ENCODE results near the gene DHX32.

DHX32 gene

GRCh38 chr10:125849448-125849847 lies 31.6 kb downstream of the DHX32 start:
- no peak for DNase-seq (ENCODE audit: low spot score)

DNA sequence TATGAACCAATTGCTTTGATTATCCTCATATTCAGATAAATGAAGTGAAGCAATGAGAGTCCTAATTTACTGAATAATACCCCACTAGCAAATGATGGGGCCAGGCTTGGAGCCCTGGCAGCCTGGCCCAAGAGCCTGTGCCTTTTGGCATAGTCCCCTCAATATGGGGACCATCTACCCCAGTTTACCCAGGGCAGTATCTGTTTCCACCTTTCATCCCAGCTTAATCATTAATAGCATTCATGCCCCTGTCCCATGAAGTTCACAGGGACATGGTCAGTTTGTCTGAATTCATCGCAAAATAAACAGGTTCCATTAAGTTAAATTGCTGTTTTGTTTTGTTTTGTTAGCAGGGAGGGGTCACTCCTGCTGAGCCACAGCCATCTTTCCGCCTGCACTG lies 32.2 kb downstream of the DHX32 start:
- no peak for DNase-seq (ENCODE audit: low spot score)

DNA sequence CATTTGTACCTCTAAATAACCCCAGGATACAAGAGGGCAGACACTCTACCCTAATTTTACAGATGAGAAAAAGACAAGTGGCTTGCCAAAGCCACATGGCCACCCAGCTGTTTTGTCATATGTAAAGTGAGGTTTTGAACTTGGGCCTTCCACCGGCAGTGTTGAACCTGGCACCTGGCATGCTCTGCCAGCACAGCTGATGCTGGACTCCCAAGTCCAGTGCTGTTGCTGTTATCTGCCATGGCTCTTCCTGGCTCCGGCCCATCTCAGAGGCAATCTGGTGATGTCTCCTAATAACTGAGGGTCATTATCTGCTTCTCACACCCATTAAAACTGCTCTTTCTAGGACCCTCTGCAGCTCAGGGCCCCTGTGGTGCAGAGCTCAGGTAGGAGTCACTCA lies 32.7 kb downstream of the DHX32 start:
- DNase-seq (ENCODE audit: low spot score): no peak

DNA sequence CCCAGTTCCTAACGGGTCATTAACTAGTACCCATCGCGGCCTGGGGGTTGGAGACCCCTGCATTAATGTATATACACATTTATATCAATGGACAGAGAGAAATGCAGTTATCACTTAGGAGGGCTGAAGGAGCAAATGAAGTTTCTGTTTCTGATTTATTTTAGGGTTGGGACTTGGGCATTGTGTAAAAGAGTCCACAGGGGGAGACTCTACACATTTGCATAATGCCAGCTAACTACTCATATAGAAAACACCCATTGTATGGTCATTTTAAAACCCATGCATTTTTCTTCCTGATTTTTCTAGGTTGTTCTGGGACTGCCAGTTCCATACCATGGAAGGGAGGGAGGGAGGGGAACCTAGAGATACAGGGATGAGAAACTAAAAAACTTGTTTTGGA lies 34.2 kb downstream of the DHX32 start:
- DNase-seq (ENCODE audit: low spot score): no peak

DNA sequence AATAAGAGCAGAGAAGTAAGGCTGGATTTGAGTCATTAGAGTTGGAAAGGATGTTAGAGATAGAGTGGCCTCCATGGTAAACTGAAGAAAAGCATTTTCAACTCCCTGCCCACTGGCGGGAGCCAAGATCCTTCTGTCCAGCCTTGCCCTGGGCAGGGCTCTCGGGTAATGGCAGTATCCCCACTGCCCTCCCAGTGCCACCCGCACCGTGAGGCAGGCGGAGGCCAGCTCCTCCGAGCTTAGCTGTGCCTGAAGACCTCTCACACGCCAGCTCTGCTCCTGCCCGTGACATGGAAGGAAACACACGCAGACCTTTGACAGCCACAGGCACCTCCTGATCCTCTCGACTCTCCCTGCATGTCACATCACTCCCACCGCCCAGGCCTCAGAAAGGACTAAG lies 35.5 kb downstream of the DHX32 start:
- no peak for DNase-seq (ENCODE audit: low spot score)

GRCh38 chr10:125844751-125845221 lies 36.3 kb downstream of the DHX32 start:
- DNase-seq (ENCODE audit: low spot score): no peak

- no peak for DNase-seq (ENCODE audit: low spot score)
Observed at GRCh38 chr10:125843603-125844329, 37.3 kb downstream of the DHX32 start.

DNA sequence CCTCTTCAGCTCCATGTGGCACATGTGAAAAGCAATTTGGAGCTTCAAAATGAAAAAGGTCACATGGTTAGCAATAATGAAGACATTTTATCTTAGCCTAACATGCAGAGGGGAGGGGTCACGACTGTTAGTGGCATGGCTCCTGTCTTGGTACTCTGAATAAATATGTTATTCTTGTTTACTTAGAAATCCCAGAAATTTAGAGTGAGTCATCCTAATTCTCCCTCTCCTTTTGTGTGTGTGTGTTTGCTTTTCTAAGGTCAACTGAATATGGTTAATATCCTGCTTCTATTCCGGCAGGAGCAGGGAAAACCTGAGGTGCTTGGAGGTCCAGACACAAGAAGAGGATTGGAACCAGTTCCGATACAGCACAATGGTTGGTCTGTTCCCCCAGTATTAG lies 40.1 kb downstream of the DHX32 start:
- DNase-seq (ENCODE audit: low spot score): no peak

DNA sequence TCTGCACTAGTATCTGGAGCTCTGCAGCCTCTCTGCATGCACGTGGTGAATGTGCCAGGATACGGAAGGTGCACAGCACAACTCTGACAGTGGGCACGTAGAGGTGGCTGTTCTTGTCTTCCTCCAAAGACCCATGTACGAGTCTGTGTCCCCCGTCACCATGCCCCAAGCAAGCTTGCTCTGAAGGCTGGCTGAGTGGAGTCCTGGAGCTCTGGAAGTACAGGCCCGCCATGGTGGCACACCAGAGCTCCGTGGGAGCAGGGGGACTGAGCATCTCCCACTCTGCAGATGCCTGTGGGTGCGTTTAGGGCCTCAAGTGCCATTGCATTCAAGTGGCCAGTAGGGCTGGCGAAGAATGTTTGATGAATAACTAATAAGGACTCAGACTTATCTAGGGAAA lies 40.7 kb downstream of the DHX32 start:
- no peak for DNase-seq (ENCODE audit: low spot score)

GRCh38 chr10:125838802-125839575 lies 42.1 kb downstream of the DHX32 start:
- DNase-seq (ENCODE audit: low spot score): no peak

DNA sequence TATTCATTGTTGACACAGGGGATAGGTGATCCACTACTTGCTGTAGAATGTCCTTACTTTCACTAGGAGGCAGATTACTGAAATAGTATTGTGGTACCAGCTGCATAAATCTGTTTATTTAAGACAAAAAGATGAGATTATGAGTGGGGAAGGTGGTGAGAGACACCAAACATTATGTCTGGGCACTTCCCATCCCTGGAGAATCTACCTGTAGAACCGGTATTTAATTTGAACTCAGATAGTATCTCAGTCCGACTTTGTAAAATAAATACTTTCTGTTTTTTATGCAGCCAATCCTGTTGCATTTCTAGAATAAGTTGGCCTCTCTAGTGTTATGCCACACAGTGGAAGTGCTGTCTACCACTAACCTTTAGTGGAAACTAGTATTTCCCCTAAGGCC lies 44.3 kb downstream of the DHX32 start:
- no peak for DNase-seq (ENCODE audit: low spot score)

DNA sequence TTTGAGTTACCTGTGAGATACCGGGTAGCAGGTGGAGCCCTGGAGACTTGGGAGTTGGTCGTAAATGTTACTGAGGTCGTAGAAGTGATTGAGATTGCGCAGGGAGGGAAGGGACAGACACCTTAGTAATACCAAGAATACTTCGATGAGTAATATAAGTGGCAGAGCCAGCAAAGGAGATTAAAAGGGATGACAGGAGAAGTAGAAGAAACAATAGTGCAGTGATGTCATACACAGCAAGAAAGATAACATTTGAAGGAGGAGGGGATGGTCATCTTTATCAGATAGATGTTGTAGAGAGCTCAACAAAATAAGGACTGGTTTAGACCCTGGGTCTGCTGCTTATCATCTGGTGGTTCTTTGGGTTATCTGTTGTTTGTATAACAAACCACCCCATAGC lies 52.8 kb downstream of the DHX32 start:
- DNase-seq (ENCODE audit: low spot score): no peak

DNA sequence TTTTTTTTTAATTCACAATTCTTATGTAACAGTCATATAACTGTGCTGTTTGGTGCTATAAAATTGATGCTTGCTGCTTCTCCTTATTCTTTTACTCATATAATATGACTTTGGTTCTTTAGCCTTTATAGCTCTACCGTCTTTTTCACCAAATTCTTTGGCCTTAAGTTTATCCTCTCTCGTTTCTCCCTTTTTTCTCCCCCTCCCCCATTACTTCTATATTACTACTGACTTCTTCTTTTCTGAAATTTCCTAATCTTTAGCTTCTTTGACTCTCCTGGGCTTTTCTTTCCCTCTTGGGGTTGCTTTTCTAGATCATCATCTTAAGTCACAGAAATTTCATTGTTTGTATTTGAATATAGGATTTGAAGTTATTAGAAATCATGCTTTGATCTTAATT lies 54.0 kb downstream of the DHX32 start:
- DNase-seq (ENCODE audit: low spot score): no peak

GRCh38 chr10:125824736-125825135 lies 56.4 kb downstream of the DHX32 start:
- no peak for DNase-seq (ENCODE audit: low spot score)

GRCh38 chr10:125823663-125824251 lies 57.3 kb downstream of the DHX32 start:
- no peak for DNase-seq (ENCODE audit: low spot score)

- peak; percentile 98 for DNase-seq (ENCODE audit: low spot score)
Observed at GRCh38 chr10:125822878-125823662, 58.0 kb downstream of the DHX32 start, which contains the start of the genes BCCIP and UROS. BCCIP (plus strand) TSS chr10:125823546; CDS start chr10:125823558, 12 bp downstream. UROS (minus strand) TSS chr10:125823258; CDS start chr10:125816499, 6,759 bp downstream.

- no peak for DNase-seq (ENCODE audit: low spot score)
Observed at GRCh38 chr10:125820701-125821100, 60.4 kb downstream of the DHX32 start.

- no peak for DNase-seq (ENCODE audit: low spot score)
Observed at GRCh38 chr10:125817337-125817946, 63.6 kb downstream of the DHX32 start.

DNA sequence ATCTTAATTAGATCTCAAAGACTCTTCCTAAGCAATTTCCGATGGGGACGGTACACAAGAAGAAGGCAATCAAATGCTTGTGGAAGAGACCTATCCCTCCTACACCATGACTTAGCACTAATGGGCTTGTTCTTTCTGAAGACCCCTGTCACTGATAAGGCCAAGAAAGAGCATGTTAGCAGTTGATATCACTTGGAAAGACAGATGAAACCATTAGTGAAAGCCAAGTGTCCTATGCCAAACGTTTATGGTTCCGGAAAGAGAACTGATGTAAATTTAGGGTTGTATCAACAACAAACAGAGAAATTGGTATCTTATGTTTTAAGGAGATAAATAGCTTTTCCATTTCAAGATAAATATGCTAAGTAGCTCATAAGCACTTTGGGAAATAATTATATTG lies 64.5 kb downstream of the DHX32 start:
- no peak for DNase-seq (ENCODE audit: low spot score)

DNA sequence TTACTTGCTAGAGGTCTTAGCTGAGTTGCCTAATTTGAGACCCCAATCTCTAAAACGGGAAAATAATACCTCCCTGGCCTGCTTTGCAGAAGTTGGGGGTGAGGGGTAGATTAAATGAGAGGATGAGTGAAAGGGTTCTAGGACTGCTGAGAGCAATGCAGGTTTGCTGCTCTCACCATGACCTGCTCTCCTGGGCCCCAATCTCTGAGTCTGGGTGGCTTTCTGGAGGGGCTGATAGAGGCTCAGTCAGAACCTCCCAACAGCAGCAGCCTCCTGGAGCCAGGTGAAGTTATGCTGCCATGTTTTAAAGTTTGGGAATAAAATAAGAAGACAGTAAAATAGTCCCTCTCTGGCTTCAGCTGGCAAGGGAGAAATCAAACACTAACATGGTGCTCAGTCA lies 65.3 kb downstream of the DHX32 start:
- DNase-seq (ENCODE audit: low spot score): no peak

DNA sequence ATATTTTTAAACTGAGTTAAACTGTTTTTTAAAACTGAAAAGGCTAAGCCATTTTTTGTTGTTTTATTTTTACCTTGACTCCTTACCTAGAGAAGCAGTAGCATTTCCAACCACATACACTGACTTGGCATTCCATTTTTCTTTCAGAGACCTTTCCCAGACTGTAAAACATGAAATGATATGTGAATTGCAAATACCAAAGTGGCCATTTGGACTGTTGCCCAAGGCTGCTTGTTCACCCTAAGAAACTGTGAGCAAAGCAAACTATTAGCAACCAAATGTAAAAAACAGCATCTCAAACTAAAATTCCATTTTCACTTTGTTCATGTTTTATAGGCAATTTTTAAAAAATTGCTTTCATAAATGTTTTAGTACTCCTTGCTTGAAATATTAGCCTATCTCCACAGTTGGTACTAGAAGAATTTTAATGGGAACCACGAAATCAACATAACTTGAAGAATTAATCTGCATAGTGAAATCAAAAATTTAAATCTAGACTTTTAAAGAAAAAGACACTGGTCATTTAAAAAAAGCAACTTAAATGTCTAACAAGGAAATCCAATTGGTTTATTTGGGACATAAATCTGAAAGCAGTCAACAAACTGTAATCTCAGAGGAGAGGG lies 68.9 kb downstream of the DHX32 start:
- no peak for DNase-seq (ENCODE audit: low spot score)

All from iPS-NIHi11 (cell line).